H9 (cell line): ENCODE measurements around the gene ZNF444. TPM values are rescaled to one million over a fixed set of nuclear protein-coding genes. Genes with fewer than 3 reads are reported as not detected.

Experiments used
- DNase-seq: peaks from one replicate; pipeline ENCODE4 v3.0.0-alpha.2; 2017
- H2AFZ ChIP-seq: one replicate; pipeline ENCODE4 v1.6.1; 2013; ENCODE audit warnings: mild to moderate bottlenecking, low read length, control low read depth, moderate library complexity
- H2AK5ac ChIP-seq: 2 replicates; pipeline ENCODE4 v1.6.1; 2013; ENCODE audit warnings: low read length, control low read depth, mixed read lengths; ENCODE audit not compliant: insufficient read length
- H2BK120ac ChIP-seq: one replicate; pipeline ENCODE4 v1.6.1; 2013; ENCODE audit warnings: low read depth, mild to moderate bottlenecking, low read length, control low read depth, inconsistent platforms; ENCODE audit not compliant: poor library complexity, severe bottlenecking
- H2BK12ac ChIP-seq: 2 replicates; pipeline ENCODE4 v1.6.1; 2013; ENCODE audit warnings: low read length, control low read depth, mixed read lengths, low read depth; ENCODE audit not compliant: insufficient read length
- H2BK15ac ChIP-seq: 2 replicates; pipeline ENCODE4 v1.6.1; 2013; ENCODE audit warnings: low read depth, low read length, control low read depth
- H2BK20ac ChIP-seq: one replicate; pipeline ENCODE4 v1.6.1; 2013; ENCODE audit warnings: low read depth, mild to moderate bottlenecking, low read length, control low read depth, inconsistent platforms; ENCODE audit not compliant: poor library complexity, severe bottlenecking
- H2BK5ac ChIP-seq: 2 replicates; pipeline ENCODE4 v1.6.1; 2013; ENCODE audit warnings: low read length, control low read depth, mixed read lengths; ENCODE audit not compliant: insufficient read length
- H3K14ac ChIP-seq: 2 replicates; pipeline ENCODE4 v1.6.1; 2013; ENCODE audit warnings: low read length, control low read depth; ENCODE audit not compliant: insufficient read depth
- H3K18ac ChIP-seq: 2 replicates; pipeline ENCODE4 v1.6.1; 2013; ENCODE audit warnings: low read depth, mild to moderate bottlenecking, mixed read lengths, low read length, control low read depth; ENCODE audit not compliant: insufficient read length
- H3K23ac ChIP-seq: 2 replicates; pipeline ENCODE4 v1.6.1; 2013; ENCODE audit warnings: low read length, control low read depth, mixed read lengths, low read depth; ENCODE audit not compliant: insufficient read length
- H3K23me2 ChIP-seq: 2 replicates; pipeline ENCODE4 v1.6.1; 2013; ENCODE audit warnings: low read depth, mild to moderate bottlenecking, mixed read lengths, low read length, control low read depth; ENCODE audit not compliant: insufficient read length, poor library complexity, severe bottlenecking
- H3K27ac ChIP-seq: 2 replicates; pipeline ENCODE4 v1.5.1; 2013; ENCODE audit warnings: low read length, control low read depth, mixed read lengths, low read depth; ENCODE audit not compliant: insufficient read length
- H3K27me3 ChIP-seq: 2 replicates; pipeline ENCODE4 v1.6.1; 2013; ENCODE audit warnings: low read length, control low read depth, inconsistent platforms; ENCODE audit not compliant: insufficient read depth
- H3K4ac ChIP-seq: 2 replicates; pipeline ENCODE4 v1.6.1; 2013; ENCODE audit warnings: low read depth, mild to moderate bottlenecking, control low read depth, inconsistent platforms, low read length, moderate library complexity
- H3K4me1 ChIP-seq: 2 replicates; pipeline ENCODE4 v1.6.1; 2013; ENCODE audit warnings: low read length, control low read depth, inconsistent platforms; ENCODE audit not compliant: insufficient read depth
- H3K4me2 ChIP-seq: 2 replicates; pipeline ENCODE4 v1.6.1; 2013; ENCODE audit warnings: low read length, control low read depth, mixed read lengths; ENCODE audit not compliant: insufficient read length, insufficient read depth
- H3K56ac ChIP-seq: 2 replicates; pipeline ENCODE4 v1.6.1; 2013; ENCODE audit warnings: low read depth, mild to moderate bottlenecking, mixed read lengths, low read length, control low read depth; ENCODE audit not compliant: insufficient read length
- H3K79me1 ChIP-seq: 2 replicates; pipeline ENCODE4 v1.6.1; 2013; ENCODE audit warnings: low read depth, mild to moderate bottlenecking, moderate library complexity, low read length, control low read depth, inconsistent platforms; ENCODE audit not compliant: insufficient read depth, poor library complexity, severe bottlenecking
- H3K79me2 ChIP-seq: 2 replicates; pipeline ENCODE4 v1.6.1; 2013; ENCODE audit warnings: low read length, control low read depth, inconsistent platforms; ENCODE audit not compliant: insufficient read depth
- H3K9ac ChIP-seq: 2 replicates; pipeline ENCODE4 v1.6.1; 2013; ENCODE audit warnings: low read length, control low read depth, mixed read lengths; ENCODE audit not compliant: insufficient read length; ENCODE audit errors: extremely low read depth
- H3K9me3 ChIP-seq: one replicate; pipeline ENCODE4 v1.6.1; 2013; ENCODE audit warnings: low read depth, low read length, inconsistent platforms; ENCODE audit not compliant: control insufficient read depth
- H3T11ph ChIP-seq: one replicate; pipeline ENCODE4 v1.6.1; 2013; ENCODE audit warnings: mild to moderate bottlenecking, low read length, control low read depth, inconsistent platforms
- H4K20me1 ChIP-seq: one replicate; pipeline ENCODE4 v1.6.1; 2013; ENCODE audit not compliant: control insufficient read depth, insufficient read length, insufficient read depth
- H4K5ac ChIP-seq: 2 replicates; pipeline ENCODE4 v1.6.1; 2013; ENCODE audit warnings: low read depth, mild to moderate bottlenecking, mixed read lengths, low read length, control low read depth; ENCODE audit not compliant: insufficient read length
- H4K8ac ChIP-seq: replicated peaks from 2 replicates; pipeline ENCODE4 v1.6.1; 2013; ENCODE audit warnings: low read length, control low read depth, mixed read lengths, low read depth; ENCODE audit not compliant: insufficient read length
- H4K91ac ChIP-seq: 2 replicates; pipeline ENCODE4 v1.6.1; 2013; ENCODE audit warnings: low read depth, mild to moderate bottlenecking, moderate library complexity, mixed read lengths, low read length, control low read depth; ENCODE audit not compliant: insufficient read length
- H3K27ac Mint-ChIP-seq, 3 experiments: 2 replicates in 2 of 3; 3 replicates in 1 of 3; pipeline ENCODE4 v1.8.0; 2020 to 2021; ENCODE audit warnings: mixed read lengths in 3 of 3, mild to moderate bottlenecking in 1 of 3, moderate library complexity in 1 of 3
- H3K27me3 Mint-ChIP-seq: 2 replicates; pipeline ENCODE4 v1.8.0; 2021; ENCODE audit warnings: low read depth, mild to moderate bottlenecking, moderate library complexity, mixed read lengths
- H3K36me3 Mint-ChIP-seq, 3 experiments: 2 replicates in 2 of 3; 3 replicates in 1 of 3; pipeline ENCODE4 v1.8.0; 2020 to 2021; ENCODE audit warnings: low read depth in 3 of 3, mixed read lengths in 3 of 3; ENCODE audit not compliant: insufficient read depth in 1 of 3
- H3K4me1 Mint-ChIP-seq, 2 experiments: 2 replicates each; pipeline ENCODE4 v1.8.0; 2020; ENCODE audit warnings: mixed read lengths in 2 of 2
- H3K4me3 Mint-ChIP-seq, 2 experiments: 2 replicates in 1 of 2; 3 replicates in 1 of 2; pipeline ENCODE4 v1.8.0; 2020 to 2021; ENCODE audit warnings: mild to moderate bottlenecking in 2 of 2, mixed read lengths in 2 of 2, moderate library complexity in 1 of 2
- H3K9me3 Mint-ChIP-seq, 2 experiments: 2 replicates in 1 of 2; 3 replicates in 1 of 2; pipeline ENCODE4 v1.8.0; 2020; ENCODE audit warnings: mild to moderate bottlenecking in 2 of 2, mixed read lengths in 2 of 2, moderate library complexity in 1 of 2
- CTCF ChIP-seq: fragments of 200-600 bp; sonication (generic); conservative IDR thresholded peaks from 3 replicates; pipeline ENCODE4 v1.8.0; 2021; ENCODE audit warnings: antibody characterized with exemption, mild to moderate bottlenecking
- WGBS: extraction: QIAGEN DNeasy Blood & Tissue Kit; methylation state at CpG from one replicate; pipeline ENCODE4 v1.1.7; 2013; ENCODE audit warnings: missing lambda C conversion rate, low lambda C conversion rate, mixed read lengths; ENCODE audit not compliant: insufficient read length; ENCODE audit errors: extremely low coverage; 5-methylcytosine and 5-hydroxymethylcytosine counted together
- total RNA-seq: library from RNA; stranded (reverse); gene quantifications from 2 replicates; pipeline ENCODE4 v1.2.1, GENCODE V29; 2021

Gene ZNF444
- total RNA-seq, 1 experiment from 2014 or later: 49.7 TPM

- H2BK12ac ChIP-seq: no peak overlapping the region
Observed at GRCh38 chr19:56136362-56136761, 4.7 kb upstream of the ZNF444 start.

More at GRCh38 chr19:56136362-56136761, 4.7 kb upstream of the ZNF444 start:
- DNase-seq: peak; percentile 73
- Histone ChIP-seq H3K79me2 (no peaks in the 10 kb centered on the region), H3K4me2 (peak overlapping the region; percentile 45), H3K79me1 (no peaks in the 10 kb centered on the region), H2BK20ac (no peak overlapping the region), H3K23me2 (peaks cover 6% of the 10 kb centered on the region), H3K18ac (no peak overlapping the region), H3K14ac (no peak overlapping the region), H4K8ac (no peak overlapping the region), H3K23ac (no peak overlapping the region), H3K9me3 (no peaks in the 10 kb centered on the region), H4K91ac (no peak overlapping the region), H4K5ac (no peak overlapping the region), H3K27ac (peak overlapping the region; percentile 4), H2BK15ac (no peak overlapping the region), H2AK5ac (no peak overlapping the region), H3K56ac (no peak overlapping the region), H3K9ac (peak overlapping the region; percentile 1), H2BK120ac (no peak overlapping the region), H3K4me1 (peaks cover 7% of the 10 kb centered on the region; the same call in 1 of the 2 replicates), H3K4ac (no peak overlapping the region), H4K20me1 (no peaks in the 10 kb centered on the region), H3K27me3 (no peaks in the 10 kb centered on the region), H2BK5ac (no peak overlapping the region), H3T11ph (no peak overlapping the region), H2AFZ (no peak overlapping the region)
- Mint-ChIP-seq H3K9me3 (peaks cover 0 to 2% of the 10 kb centered on the region in 2 experiments; a peak in 1 of 5 replicates), H3K36me3 (no peaks in the 10 kb centered on the region), H3K4me3 (peak overlapping the region; percentile 32 to 67), H3K4me1 (peaks cover 41 to 43% of the 10 kb centered on the region in 2 experiments), H3K27ac (peak overlapping the region; percentile 93 to 96 (median 96)), H3K27me3 (no peaks in the 10 kb centered on the region)
- peak; percentile 37; the same call in 2 of the 3 replicates for TF ChIP-seq CTCF
- no CpG with 5 or more reads among the region's 10 CpGs for WGBS
